ENCODE results near the gene SYNE2. TPM values are rescaled to one million over a fixed set of nuclear protein-coding genes. Genes with fewer than 3 reads are reported as not detected.
"Not testable (repeated sequence)": the region's sequence is repeated elsewhere in the genome, so short reads cannot be mapped to it uniquely, and the experiment has no call there.

The SYNE2 gene
- total RNA-seq, 1 experiment from 2014 or later = 25.9 TPM

DNA sequence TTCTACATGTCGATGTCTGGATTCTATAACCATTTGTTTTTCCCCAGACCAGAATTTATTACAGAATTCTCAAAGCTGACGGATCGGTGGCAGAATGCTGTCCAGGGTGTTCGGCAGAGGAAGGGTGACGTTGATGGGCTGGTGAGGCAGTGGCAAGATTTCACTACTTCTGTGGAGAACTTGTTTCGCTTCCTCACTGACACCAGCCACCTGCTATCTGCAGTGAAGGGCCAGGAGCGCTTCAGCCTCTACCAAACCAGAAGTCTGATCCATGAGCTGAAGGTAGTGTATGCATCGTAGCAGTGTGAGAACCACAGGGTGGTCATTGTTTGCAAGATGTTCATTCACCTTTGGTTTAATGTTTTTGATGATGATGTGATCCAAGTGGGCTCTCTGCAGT lies 317.4 kb downstream of the SYNE2 start:
- H3K9me3 ChIP-seq (ENCODE audit: low read length) = no peaks in the 10 kb centered on the region
- DNase-seq = no peak
- no peaks in the 10 kb centered on the region for H3K36me3 ChIP-seq (ENCODE audit: insufficient read depth, low read length)
- no peaks in the 10 kb centered on the region for H3K9me2 ChIP-seq (replicated peaks; ENCODE audit: insufficient read depth, low read length)
- H2AFZ ChIP-seq (ENCODE audit: low read length) = no peak overlapping the region
- no peak overlapping the region for H3K9ac ChIP-seq (ENCODE audit: low read length)
- no peaks in the 10 kb centered on the region for H3K79me2 ChIP-seq (ENCODE audit: low read length)
- no peak overlapping the region for H3K4me3 ChIP-seq (ENCODE audit: low read length)
- H4K20me1 ChIP-seq (ENCODE audit: insufficient read depth, low read depth, low read length) = no peaks in the 10 kb centered on the region
- H3K27me3 ChIP-seq (ENCODE audit: low read length) = no peaks in the 10 kb centered on the region
- no peak overlapping the region for H3K4me2 ChIP-seq (ENCODE audit: low read depth, low read length, poor library complexity, severe bottlenecking)
- no peak overlapping the region for H3K27ac ChIP-seq (ENCODE audit: low read length)
- peaks cover 9% of the 10 kb centered on the region for H3K4me1 ChIP-seq (ENCODE audit: low read length)

DNA sequence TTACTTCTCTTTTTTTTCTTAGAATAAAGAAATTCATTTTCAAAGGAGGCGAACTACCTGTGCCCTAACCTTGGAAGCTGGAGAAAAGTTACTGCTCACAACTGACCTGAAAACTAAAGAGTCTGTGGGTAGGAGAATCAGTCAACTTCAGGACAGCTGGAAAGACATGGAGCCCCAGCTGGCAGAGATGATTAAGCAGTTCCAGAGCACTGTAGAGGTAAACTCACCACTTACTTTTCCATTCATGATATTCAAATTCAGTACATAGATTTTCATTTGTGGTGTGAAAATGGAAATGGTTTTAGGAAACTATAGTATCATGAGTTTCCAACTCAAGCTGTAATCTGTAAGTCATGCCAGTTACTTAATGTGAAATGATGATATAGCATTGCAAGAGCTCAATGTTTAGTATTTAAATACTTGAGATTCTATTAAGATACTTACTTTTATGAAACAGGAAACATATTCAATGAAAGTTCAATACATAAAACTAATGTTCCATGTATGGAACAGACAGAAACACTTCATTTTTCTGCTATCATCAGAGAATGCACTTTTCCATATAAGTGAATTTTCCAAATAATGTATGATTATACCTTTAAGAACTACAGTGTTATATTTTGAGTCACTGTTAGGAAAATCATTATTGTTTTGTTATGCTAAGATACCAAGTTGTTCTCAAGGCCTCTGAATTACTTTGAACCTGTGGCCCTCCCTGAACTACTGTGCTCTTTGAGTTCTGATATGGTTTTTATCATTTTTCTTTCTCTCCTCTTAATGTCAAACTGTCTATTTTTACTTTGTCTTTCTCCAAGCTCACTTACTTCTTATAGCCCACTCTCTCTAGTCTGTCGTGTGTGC lies 322.3 kb downstream of the SYNE2 start:
- H3K27me3 ChIP-seq (ENCODE audit: low read length) = no peaks in the 10 kb centered on the region
- peaks cover 18% of the 10 kb centered on the region for H3K4me1 ChIP-seq (ENCODE audit: low read length)
- DNase-seq = no peak
- no peaks in the 10 kb centered on the region for H4K20me1 ChIP-seq (ENCODE audit: insufficient read depth, low read depth, low read length)
- no peaks in the 10 kb centered on the region for H3K36me3 ChIP-seq (ENCODE audit: insufficient read depth, low read length)
- peak overlapping the region; percentile 27 for H3K27ac ChIP-seq (ENCODE audit: low read length)
- H3K79me2 ChIP-seq (ENCODE audit: low read length) = no peaks in the 10 kb centered on the region
- H3K4me3 ChIP-seq (ENCODE audit: low read length) = no peak overlapping the region
- no peak overlapping the region for H3K9ac ChIP-seq (ENCODE audit: low read length)
- no peaks in the 10 kb centered on the region for H3K9me3 ChIP-seq (ENCODE audit: low read length)
- 0 out of 2 replicates have a peak overlapping the region, but pooled peaks have one; percentile 22 for H2AFZ ChIP-seq (ENCODE audit: low read length)
- no peaks in the 10 kb centered on the region for H3K9me2 ChIP-seq (replicated peaks; ENCODE audit: insufficient read depth, low read length)
- H3K4me2 ChIP-seq (ENCODE audit: low read depth, low read length, poor library complexity, severe bottlenecking) = no peak overlapping the region

DNA sequence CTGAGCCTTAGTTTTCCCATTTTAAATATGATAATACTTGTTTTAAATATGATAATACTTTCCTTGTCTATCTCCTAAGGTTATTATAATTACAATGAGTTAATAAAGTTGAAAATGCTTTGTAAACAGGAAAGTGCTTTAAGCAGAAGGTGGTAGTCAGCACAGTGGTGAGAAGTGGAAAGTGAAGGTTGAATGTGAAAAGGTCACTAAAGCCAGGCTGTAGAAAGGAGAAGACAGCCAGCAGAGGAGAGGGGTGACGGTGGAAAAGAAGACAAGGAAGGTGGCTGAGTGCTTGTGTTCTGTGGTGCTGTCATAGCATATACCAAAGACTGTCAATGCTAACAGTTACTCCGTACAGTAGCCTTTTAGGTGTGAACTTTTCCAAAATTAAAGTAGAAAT lies 323.5 kb downstream of the SYNE2 start:
- H3K4me3 ChIP-seq (ENCODE audit: low read length) = no peak overlapping the region
- H3K4me1 ChIP-seq (ENCODE audit: low read length) = peaks cover 15% of the 10 kb centered on the region
- H3K9ac ChIP-seq (ENCODE audit: low read length) = no peak overlapping the region
- no peaks in the 10 kb centered on the region for H3K27me3 ChIP-seq (ENCODE audit: low read length)
- no peak overlapping the region for H3K4me2 ChIP-seq (ENCODE audit: low read depth, low read length, poor library complexity, severe bottlenecking)
- H3K9me2 ChIP-seq (replicated peaks; ENCODE audit: insufficient read depth, low read length) = no peaks in the 10 kb centered on the region
- no peak for DNase-seq
- H3K79me2 ChIP-seq (ENCODE audit: low read length) = no peaks in the 10 kb centered on the region
- H2AFZ ChIP-seq (ENCODE audit: low read length) = no peak overlapping the region
- no peaks in the 10 kb centered on the region for H4K20me1 ChIP-seq (ENCODE audit: insufficient read depth, low read depth, low read length)
- no peak overlapping the region for H3K27ac ChIP-seq (ENCODE audit: low read length)
- no peaks in the 10 kb centered on the region for H3K36me3 ChIP-seq (ENCODE audit: insufficient read depth, low read length)
- no peaks in the 10 kb centered on the region for H3K9me3 ChIP-seq (ENCODE audit: low read length)

DNA sequence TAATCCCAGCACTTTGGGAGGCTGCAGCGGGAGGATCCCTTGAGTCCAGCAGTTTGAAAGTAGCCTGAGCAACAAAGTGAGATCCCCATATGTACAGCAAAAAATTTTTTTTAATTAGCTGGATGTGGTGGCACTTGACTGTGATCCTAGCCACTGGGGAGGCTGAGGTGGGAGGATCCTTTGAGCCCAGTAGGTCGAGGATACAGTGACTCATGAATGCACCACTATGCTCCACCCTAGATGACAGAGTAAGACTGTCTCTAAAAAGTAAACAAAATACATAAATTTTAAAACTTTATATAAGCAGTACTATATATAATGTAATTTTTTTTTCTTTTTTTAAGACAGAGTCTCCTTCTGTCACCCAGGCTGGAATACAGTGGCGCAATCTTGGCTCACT lies 326.0 kb downstream of the SYNE2 start:
- Histone ChIP-seq H4K20me1 (ENCODE audit: insufficient read depth, low read depth, low read length) (no peaks in the 10 kb centered on the region), H3K27me3 (ENCODE audit: low read length) (no peaks in the 10 kb centered on the region), H3K4me1 (ENCODE audit: low read length) (peaks cover 15% of the 10 kb centered on the region), H3K9me3 (ENCODE audit: low read length) (no peaks in the 10 kb centered on the region), H2AFZ (ENCODE audit: low read length) (no peak overlapping the region), H3K27ac (ENCODE audit: low read length) (no peak overlapping the region), H3K79me2 (ENCODE audit: low read length) (no peaks in the 10 kb centered on the region), H3K36me3 (ENCODE audit: insufficient read depth, low read length) (no peaks in the 10 kb centered on the region), H3K4me3 (ENCODE audit: low read length) (no peak overlapping the region), H3K9ac (ENCODE audit: low read length) (no peak overlapping the region), H3K4me2 (ENCODE audit: low read depth, low read length, poor library complexity, severe bottlenecking) (no peak overlapping the region), H3K9me2 (replicated peaks; ENCODE audit: insufficient read depth, low read length) (no peaks in the 10 kb centered on the region)
- no peak for DNase-seq

DNA sequence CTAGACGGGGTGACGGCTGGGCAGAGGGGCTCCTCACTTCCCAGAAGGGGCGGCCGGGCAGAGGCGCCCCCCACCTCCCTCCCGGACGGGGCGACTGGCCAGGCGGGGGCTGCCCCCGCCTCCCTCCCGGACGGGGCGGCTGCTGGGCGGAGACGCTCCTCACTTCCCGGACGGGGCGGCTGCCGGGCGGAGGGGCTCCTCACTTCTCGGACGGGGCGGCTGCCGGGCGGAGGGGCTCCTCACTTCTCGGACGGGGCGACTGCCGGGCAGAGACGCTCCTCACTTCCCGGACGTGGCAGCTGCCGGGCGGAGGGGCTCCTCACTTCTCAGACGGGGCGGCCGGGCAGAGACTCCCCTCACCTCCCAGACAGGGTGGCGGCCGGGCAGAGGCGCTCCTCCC lies 330.1 kb downstream of the SYNE2 start:
- H3K4me3 ChIP-seq (ENCODE audit: low read length); H3K9me3 ChIP-seq (ENCODE audit: low read length); H3K4me1 ChIP-seq (ENCODE audit: low read length); H3K27ac ChIP-seq (ENCODE audit: low read length); H3K36me3 ChIP-seq (ENCODE audit: insufficient read depth, low read length); DNase-seq; H3K79me2 ChIP-seq (ENCODE audit: low read length); H4K20me1 ChIP-seq (ENCODE audit: insufficient read depth, low read depth, low read length); H3K9me2 ChIP-seq (replicated peaks; ENCODE audit: insufficient read depth, low read length); H2AFZ ChIP-seq (ENCODE audit: low read length); H3K9ac ChIP-seq (ENCODE audit: low read length); H3K27me3 ChIP-seq (ENCODE audit: low read length); H3K4me2 ChIP-seq (ENCODE audit: low read depth, low read length, poor library complexity, severe bottlenecking): not testable (repeated sequence)

DNA sequence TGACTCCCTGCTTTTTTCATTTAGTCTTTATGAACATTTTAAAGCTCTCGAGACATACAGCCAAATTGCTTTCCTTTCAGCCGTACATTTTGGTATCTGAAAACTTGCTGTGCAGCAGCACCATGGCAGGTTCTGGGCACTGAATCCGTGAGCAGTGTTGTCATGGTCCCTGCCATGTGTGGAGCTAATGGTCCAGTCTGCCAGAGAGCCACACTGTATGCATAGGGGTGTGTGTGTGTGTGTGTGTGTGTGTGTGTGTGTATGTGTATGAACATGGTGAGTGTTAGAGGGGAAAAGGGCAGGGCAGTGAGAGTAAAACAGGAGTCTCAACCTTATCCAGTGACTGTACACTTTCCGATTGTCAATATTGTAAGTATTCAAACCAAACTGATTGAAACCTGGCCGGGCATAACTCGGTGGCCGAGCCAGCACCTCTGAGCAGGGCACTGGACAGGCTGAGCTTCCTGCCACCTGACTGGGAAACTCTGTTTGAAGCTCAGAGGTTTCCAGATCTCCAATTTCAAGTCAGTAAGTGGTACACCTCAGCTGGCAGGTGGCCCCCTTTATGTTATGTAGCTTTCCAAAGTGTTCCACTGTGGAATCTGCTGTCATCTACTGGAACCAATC lies 331.4 kb downstream of the SYNE2 start:
- DNase-seq = no peak
- Histone ChIP-seq H3K79me2 (ENCODE audit: low read length) (no peaks in the 10 kb centered on the region), H3K9me3 (ENCODE audit: low read length) (no peaks in the 10 kb centered on the region), H3K27me3 (ENCODE audit: low read length) (no peaks in the 10 kb centered on the region), H3K4me2 (ENCODE audit: low read depth, low read length, poor library complexity, severe bottlenecking) (no peak overlapping the region), H3K27ac (ENCODE audit: low read length) (no peak overlapping the region), H2AFZ (ENCODE audit: low read length) (no peak overlapping the region), H3K9me2 (replicated peaks; ENCODE audit: insufficient read depth, low read length) (no peaks in the 10 kb centered on the region), H4K20me1 (ENCODE audit: insufficient read depth, low read depth, low read length) (no peaks in the 10 kb centered on the region), H3K4me1 (ENCODE audit: low read length) (peaks cover 8% of the 10 kb centered on the region; the same call in 1 of the 2 replicates), H3K9ac (ENCODE audit: low read length) (no peak overlapping the region), H3K4me3 (ENCODE audit: low read length) (no peak overlapping the region), H3K36me3 (ENCODE audit: insufficient read depth, low read length) (no peaks in the 10 kb centered on the region)

DNA sequence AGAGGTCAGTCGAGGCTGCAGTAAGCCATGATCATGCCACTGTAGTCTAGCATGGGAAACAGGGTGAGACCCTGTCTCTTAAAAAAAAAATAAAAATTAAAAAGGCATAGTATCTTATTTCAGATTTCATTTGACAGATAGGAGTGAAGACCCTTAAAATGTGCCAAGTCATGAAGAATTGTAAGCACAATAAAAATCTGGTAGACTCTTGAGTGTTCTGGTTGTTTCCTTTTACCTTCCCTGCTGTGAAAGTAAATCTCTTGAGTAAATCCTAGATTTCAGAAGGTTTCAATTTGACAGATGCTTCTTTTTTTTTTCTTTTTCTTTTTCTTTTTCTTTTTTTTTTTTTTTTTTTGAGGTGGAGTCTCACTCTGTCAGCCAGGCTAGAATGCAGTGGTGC lies 332.4 kb downstream of the SYNE2 start:
- Histone ChIP-seq H4K20me1 (ENCODE audit: insufficient read depth, low read depth, low read length) (no peaks in the 10 kb centered on the region), H3K36me3 (ENCODE audit: insufficient read depth, low read length) (no peaks in the 10 kb centered on the region), H3K79me2 (ENCODE audit: low read length) (0 out of 2 replicates have a peak, but pooled peaks cover under 1% of the 10 kb centered on the region), H3K4me1 (ENCODE audit: low read length) (peaks cover 8% of the 10 kb centered on the region; the same call in 1 of the 2 replicates), H3K9me2 (replicated peaks; ENCODE audit: insufficient read depth, low read length) (no peaks in the 10 kb centered on the region), H3K9me3 (ENCODE audit: low read length) (no peaks in the 10 kb centered on the region), H3K4me2 (ENCODE audit: low read depth, low read length, poor library complexity, severe bottlenecking) (no peak overlapping the region), H2AFZ (ENCODE audit: low read length) (no peak overlapping the region), H3K27me3 (ENCODE audit: low read length) (no peaks in the 10 kb centered on the region), H3K4me3 (ENCODE audit: low read length) (no peak overlapping the region), H3K9ac (ENCODE audit: low read length) (no peak overlapping the region), H3K27ac (ENCODE audit: low read length) (no peak overlapping the region)
- DNase-seq = no peak

DNA sequence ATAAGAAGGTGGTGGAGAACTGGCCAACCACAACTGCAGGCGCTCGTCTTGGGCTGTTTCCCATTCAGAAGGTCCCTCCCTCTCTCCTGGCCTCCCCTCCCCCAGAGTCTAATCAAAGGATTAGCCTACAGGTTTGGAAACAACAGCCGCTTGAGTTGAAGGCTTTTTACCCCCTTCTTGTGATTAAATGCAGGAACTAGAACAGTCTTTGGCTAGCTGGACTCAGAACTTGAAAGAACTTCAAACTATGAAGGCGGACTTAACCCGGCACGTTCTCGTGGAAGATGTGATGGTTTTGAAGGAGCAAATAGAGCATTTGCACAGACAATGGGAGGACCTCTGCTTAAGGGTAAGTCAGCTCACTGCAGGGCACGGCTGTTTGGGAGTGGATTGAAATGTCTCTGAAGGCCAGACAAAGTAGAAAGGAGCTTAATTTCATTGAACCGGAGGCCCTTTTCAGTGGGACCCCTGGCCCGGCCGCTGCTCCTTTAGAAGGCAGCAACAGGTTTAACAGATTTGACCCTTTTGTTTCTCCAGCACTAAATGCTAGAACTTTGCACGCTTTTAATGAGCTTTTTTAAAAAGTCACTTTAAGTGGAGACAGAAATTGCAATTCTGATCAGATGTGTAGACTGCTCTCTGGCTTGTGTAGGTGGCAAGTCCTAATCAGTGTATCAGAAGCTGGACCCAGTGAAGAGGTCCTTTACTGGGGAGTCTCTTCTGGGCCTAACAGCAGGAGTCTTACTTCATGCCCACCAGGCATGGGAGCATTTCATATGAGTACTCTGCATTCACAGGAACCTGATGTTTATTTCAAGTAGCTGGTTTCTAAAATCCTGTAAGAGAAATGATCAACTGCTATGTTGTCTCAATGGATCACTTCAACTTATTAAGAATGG lies 333.7 kb downstream of the SYNE2 start:
- Histone ChIP-seq H3K9ac (ENCODE audit: low read length) (no peak overlapping the region), H2AFZ (ENCODE audit: low read length) (no peak overlapping the region), H3K4me2 (ENCODE audit: low read depth, low read length, poor library complexity, severe bottlenecking) (no peak overlapping the region), H4K20me1 (ENCODE audit: insufficient read depth, low read depth, low read length) (no peaks in the 10 kb centered on the region), H3K4me3 (ENCODE audit: low read length) (no peak overlapping the region), H3K9me3 (ENCODE audit: low read length) (no peaks in the 10 kb centered on the region), H3K36me3 (ENCODE audit: insufficient read depth, low read length) (no peaks in the 10 kb centered on the region), H3K27ac (ENCODE audit: low read length) (no peak overlapping the region), H3K79me2 (ENCODE audit: low read length) (0 out of 2 replicates have a peak, but pooled peaks cover 6% of the 10 kb centered on the region), H3K27me3 (ENCODE audit: low read length) (no peaks in the 10 kb centered on the region), H3K9me2 (replicated peaks; ENCODE audit: insufficient read depth, low read length) (no peaks in the 10 kb centered on the region), H3K4me1 (ENCODE audit: low read length) (peaks cover 8% of the 10 kb centered on the region; the same call in 1 of the 2 replicates)
- no peak for DNase-seq
